GM18526 (cell line): ENCODE measurements around the gene DBH.

Source experiments
- POLR2A ChIP-seq: IDR thresholded peaks from 3 replicates; pipeline ENCODE4 v1.6.1; 2011; ENCODE audit not compliant: insufficient read length; ENCODE audit errors: extremely low read depth

Gene DBH

GRCh38 chr9:133632806-133633680, 3.1 kb upstream of the DBH start:
- TF ChIP-seq POLR2A: no peak

GRCh38 chr9:133633681-133634080, 2.5 kb upstream of the DBH start:
- TF ChIP-seq POLR2A: no peak

DNA sequence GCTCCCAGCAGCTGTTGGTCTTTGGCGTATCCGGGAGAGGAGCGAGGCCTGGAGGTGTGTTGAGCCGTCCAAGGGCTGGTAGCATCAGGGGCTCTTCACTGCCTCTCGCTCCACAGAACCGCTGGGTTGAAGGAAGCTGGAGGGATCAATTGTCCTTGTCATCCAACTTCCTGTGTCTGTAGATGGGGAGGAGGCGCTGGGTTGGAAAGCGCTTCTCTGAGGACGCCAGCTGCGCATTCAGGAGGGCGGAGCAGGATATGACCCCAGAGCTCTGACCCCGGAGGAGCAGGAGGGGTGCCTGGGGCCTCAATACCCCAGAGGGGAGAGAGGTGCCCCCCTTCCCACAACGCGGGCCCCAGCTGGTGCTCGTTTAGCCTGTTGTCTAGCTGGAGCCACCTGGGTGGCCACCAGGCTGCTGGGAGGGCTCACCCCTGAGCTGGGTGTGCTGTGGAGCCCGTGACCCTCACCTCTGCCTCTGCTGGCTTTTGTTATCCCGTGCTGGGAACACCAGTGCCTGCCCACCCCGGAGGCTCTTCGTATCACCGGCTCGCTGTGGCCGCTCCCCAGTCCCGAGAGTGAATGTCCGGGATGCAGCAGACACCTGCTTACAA, 2.0 kb upstream of the DBH start:
- no peak for TF ChIP-seq POLR2A

- no peak for TF ChIP-seq POLR2A
Measured at GRCh38 chr9:133635098-133635497, 1.1 kb upstream of the DBH start.

DNA sequence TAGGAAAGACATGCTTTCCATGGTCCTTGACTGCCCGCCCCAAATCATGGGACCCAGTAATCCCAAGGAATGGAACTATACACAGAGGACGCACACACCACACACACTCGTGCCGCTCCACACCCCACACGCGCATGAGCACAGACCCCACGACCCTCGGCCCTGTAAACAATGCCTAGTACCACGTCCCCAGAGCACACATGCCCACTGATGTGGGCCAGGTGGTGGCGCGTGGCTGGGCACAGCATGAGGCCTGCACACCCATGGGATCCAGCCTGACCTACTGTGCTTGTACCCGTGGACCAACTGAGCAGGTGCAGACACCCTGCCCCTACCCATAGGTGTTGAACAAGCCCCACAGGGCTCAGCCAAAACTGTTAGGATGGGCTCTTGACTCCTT, 739 bp downstream of the DBH start:
- no peak for TF ChIP-seq POLR2A

DNA sequence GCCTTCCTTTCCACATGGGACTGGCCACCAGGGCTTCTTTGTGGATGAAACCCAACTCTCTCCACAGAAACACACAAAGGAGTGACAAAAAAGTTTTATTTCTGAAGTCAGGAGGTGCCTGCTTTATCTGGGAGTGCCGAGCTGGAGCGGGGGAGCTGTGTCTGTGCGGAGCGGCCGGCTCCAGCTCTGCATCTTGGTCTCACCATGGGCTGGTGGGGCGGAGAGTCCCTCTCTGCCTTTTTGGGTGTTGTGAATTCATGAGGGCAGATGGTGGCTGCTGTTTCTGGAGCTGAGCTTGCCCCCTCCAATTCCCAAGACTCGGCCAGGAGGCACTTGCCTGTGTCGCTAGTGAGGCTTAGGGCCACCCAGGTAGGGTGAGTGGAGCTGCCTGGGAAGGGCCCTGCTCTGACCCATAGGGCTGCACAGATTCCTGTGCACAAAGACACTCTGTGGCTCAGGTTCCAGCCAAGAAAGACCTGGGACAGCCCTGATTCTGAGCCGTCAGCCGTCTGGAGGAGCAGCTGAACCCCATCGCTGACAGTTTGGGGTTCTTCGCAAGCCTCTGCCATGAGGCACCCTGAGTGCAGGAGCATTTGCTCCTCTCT, 1.4 kb downstream of the DBH start:
- no peak for TF ChIP-seq POLR2A

GRCh38 chr9:133638076-133638475, 1.9 kb downstream of the DBH start:
- TF ChIP-seq POLR2A: no peak

DNA sequence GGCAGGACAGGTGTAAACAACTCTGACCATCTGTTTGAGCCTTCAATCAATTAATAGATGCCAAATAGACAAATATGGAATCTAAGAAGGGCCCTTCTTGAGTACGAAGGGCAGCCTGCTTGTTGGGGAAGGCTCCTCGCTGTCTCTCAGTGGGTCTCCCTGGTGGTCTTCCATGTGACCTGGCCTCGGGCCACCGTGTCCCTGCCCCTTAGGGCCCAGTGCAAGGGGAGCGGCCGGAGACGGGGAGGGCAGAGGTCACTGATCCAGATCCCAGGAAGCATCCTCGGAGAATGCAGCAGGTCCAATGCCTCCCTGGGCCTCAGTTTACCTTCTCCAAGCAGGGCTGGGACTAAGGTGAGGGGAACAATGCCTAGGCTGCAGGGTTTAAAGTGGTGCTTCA, 2.5 kb downstream of the DBH start:
- no peak for TF ChIP-seq POLR2A

- TF ChIP-seq POLR2A: no peak
Measured at GRCh38 chr9:133639613-133640012, 3.5 kb downstream of the DBH start.

DNA sequence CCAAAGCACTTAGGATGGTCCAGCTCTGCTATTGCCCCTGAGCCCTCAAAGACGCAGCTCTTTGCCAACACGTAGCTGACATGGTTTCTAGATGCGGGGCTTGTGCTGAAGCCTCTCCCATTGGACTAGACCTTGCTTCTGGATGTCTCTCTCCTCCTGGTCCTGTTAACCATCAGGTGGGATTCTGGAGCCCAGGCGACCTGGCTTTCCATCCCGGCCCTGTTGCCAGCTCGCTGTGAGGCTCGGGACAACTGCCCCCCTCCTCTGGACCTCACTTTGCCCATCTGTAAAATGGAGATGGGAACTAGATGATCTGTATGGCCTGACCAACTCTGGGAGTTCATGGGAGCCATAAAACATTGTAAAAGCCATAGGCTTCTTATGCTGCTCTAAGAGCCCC, 4.0 kb downstream of the DBH start:
- TF ChIP-seq POLR2A: no peak

DNA sequence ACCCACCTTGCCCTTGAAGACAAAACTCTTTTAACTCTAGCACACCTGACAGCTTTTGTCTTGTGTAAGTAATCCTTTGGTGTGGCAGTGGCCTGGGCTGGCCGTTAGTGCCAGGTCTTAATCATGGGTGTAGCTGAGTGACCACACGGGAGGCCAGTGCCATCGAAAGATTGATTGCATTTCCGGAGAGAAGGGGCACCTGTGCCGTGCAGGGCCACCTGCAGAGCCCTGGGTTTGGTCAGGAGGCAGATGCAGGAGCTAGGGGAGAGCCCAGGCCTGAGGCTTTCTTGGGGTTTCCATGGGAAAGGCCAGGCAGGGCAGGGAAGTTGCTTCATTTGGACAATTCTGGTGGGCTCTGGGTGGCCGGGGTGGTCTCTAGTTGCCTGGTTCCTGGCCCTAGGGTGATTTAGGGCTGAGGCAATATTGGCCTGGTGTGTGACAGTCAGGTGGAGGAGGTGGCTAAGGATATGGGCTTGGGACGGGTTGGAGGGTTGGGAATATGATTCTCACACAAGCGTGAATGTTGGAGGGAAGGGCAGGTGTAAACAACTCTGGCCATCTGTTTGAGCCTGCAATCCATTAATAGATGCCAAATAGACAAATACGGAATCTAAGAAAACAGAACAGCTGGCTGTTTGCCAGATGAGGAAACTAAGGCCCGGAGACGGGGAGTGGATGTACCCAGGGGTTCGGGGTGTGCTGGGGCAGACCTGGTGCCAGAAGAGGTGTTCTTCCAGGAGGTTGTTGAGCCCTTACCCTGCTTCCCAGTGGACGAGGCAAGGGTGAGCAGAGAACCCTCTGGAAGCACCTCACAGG, 4.6 kb downstream of the DBH start:
- no peak for TF ChIP-seq POLR2A

DNA sequence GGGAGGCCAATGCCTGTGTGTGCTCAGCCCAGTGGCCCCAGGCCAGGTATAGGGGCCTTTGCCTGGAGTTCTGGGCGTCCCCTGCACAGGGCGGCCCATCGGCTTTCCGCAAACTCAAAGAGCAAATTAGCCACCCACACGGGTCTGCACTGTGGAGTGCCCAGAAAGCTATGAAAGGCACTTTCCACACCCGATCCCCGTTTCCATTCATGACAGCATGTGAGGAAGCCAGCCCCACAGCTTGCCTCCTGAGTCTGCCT, 5.2 kb downstream of the DBH start:
- TF ChIP-seq POLR2A: no peak

- no peak for TF ChIP-seq POLR2A
Measured at GRCh38 chr9:133641861-133642595, 5.9 kb downstream of the DBH start.

- TF ChIP-seq POLR2A: no peak
Measured at GRCh38 chr9:133642708-133643361, 6.7 kb downstream of the DBH start.

DNA sequence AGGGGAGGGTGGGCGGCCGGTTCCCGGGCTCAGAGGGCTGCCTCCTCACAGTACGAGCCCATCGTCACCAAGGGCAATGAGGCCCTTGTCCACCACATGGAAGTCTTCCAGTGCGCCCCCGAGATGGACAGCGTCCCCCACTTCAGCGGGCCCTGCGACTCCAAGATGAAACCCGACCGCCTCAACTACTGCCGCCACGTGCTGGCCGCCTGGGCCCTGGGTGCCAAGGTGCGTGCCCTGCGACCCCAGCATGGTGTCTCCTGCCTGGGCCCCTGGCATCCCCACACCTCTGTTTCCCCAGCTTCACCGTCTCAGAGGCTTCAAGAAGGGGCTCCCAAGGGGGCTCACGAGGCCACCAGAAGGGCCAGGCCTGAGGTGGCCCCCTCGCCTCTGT, 7.2 kb downstream of the DBH start:
- TF ChIP-seq POLR2A: no peak
